SK-N-SH (cell line): ENCODE data around the gene ALDH5A1. TPM values are rescaled to one million over a fixed set of nuclear protein-coding genes. Genes with fewer than 3 reads are reported as not detected.

Experiments
- CTCF ChIA-PET: fragments of 300-600, 350-600 bp; formaldehyde crosslinking; extraction: SDS; loops from one replicate; lab custom pipeline; 2021; lab: Yijun Ruan, JAX
- POLR2A ChIA-PET: fragments of 350-600 bp; sonication (Branson Sonifier 250); formaldehyde crosslinking; extraction: SDS; loops from one replicate; lab custom pipeline; 2020; ENCODE audit warnings: antibody characterized with exemption, inconsistent platforms; lab: Yijun Ruan, JAX
- DNase-seq: peaks from one replicate; pipeline ENCODE4 v3.0.0; 2012
- H2AFZ ChIP-seq: fragments of 200-600 bp; sonication (generic); 2 replicates; pipeline ENCODE4 v1.8.1; 2016; ENCODE audit warnings: antibody characterized with exemption, mild to moderate bottlenecking, low read depth
- H3F3A ChIP-seq: fragments of 200-600 bp; sonication (generic); replicated peaks from 2 replicates; pipeline ENCODE3; 2016; ENCODE audit warnings: antibody characterized with exemption, mild to moderate bottlenecking; ENCODE audit not compliant: insufficient read depth
- H3K27ac ChIP-seq, 2 experiments: fragments of 200-500 bp in 1 of 2; fragments of 200-600 bp in 1 of 2; sonication (Bioruptor generic) in 1 of 2; sonication (generic), shearing (Covaris generic) in 1 of 2; 2 replicates each; pipeline versions ENCODE4 v1.5.1 to v1.6.1; 2014 to 2016; ENCODE audit warnings: low read depth in 2 of 2, inconsistent platforms in 1 of 2, low read length in 1 of 2, mild to moderate bottlenecking in 1 of 2, mixed read lengths in 1 of 2
- H3K27me3 ChIP-seq: fragments of 200-600 bp; sonication (generic), shearing (Covaris generic); 2 replicates; pipeline ENCODE4 v1.6.1; 2016; ENCODE audit warnings: mixed run types; ENCODE audit not compliant: insufficient read depth
- H3K36me3 ChIP-seq, 2 experiments: fragments of 200-500 bp in 1 of 2; fragments of 200-600 bp in 1 of 2; sonication (Bioruptor generic) in 1 of 2; sonication (generic) in 1 of 2; replicated peaks in 1 of 2; 2 replicates each; pipeline versions ENCODE3 to v1.5.1; 2014 to 2016; ENCODE audit warnings: low read length in 1 of 2, mild to moderate bottlenecking in 1 of 2; ENCODE audit not compliant: insufficient read depth in 2 of 2, control insufficient read depth in 1 of 2
- H3K4me1 ChIP-seq, 2 experiments: fragments of 200-500 bp in 1 of 2; fragments of 200-600 bp in 1 of 2; sonication (Bioruptor generic) in 1 of 2; sonication (generic), shearing (Covaris generic) in 1 of 2; 2 replicates each; pipeline versions ENCODE4 v1.5.1 to v1.6.1; 2014 to 2016; ENCODE audit warnings: low read depth in 1 of 2, low read length in 1 of 2, mixed run types in 1 of 2; ENCODE audit not compliant: insufficient read depth in 2 of 2, control insufficient read depth in 1 of 2
- H3K4me2 ChIP-seq: fragments of 200-600 bp; sonication (generic), shearing (Covaris generic); 2 replicates; pipeline ENCODE4 v1.6.1; 2017; ENCODE audit warnings: mixed run types
- H3K4me3 ChIP-seq, 2 experiments: fragments of 200-500 bp in 1 of 2; fragments of 200-600 bp in 1 of 2; sonication (Bioruptor generic) in 1 of 2; sonication (generic), shearing (Covaris generic) in 1 of 2; 2 replicates each; pipeline versions ENCODE4 v1.5.1 to v1.8.1; 2014 to 2016; ENCODE audit warnings: low read depth in 2 of 2, inconsistent platforms in 1 of 2, low read length in 1 of 2, mild to moderate bottlenecking in 1 of 2, mixed read lengths in 1 of 2, moderate library complexity in 1 of 2
- H3K79me2 ChIP-seq: fragments of 200-600 bp; sonication (generic); 2 replicates; pipeline ENCODE4 v1.8.1; 2017; ENCODE audit warnings: mild to moderate bottlenecking; ENCODE audit not compliant: insufficient read depth
- H3K9ac ChIP-seq: fragments of 200-600 bp; sonication (generic); 2 replicates; pipeline ENCODE4 v1.6.1; 2017; ENCODE audit warnings: mixed run types
- H3K9me2 ChIP-seq: fragments of 200-600 bp; sonication (generic); 2 replicates; pipeline ENCODE4 v1.6.1; 2017; ENCODE audit warnings: mixed run types
- H3K9me3 ChIP-seq: fragments of 200-600 bp; sonication (generic); 2 replicates; pipeline ENCODE4 v1.6.1; 2017; ENCODE audit warnings: mixed run types, mild to moderate bottlenecking, moderate library complexity
- H4K20me1 ChIP-seq: fragments of 200-600 bp; sonication (generic); 2 replicates; pipeline ENCODE4 v1.6.1; 2017; ENCODE audit warnings: mild to moderate bottlenecking, mixed run types; ENCODE audit not compliant: insufficient read depth
- ELF1 ChIP-seq: IDR thresholded peaks from 2 replicates; pipeline ENCODE4 v1.4.0; 2012
- EZH2phosphoT487 ChIP-seq: fragments of 200-600 bp; sonication (generic); IDR thresholded peaks from 2 replicates; pipeline ENCODE4 v1.6.1; 2017; ENCODE audit warnings: low read depth, mixed run types, mild to moderate bottlenecking, antibody characterized with exemption, moderate library complexity, borderline replicate concordance
- IRF3 ChIP-seq: fragments of 150-350 bp; IDR thresholded peaks from 2 replicates; pipeline ENCODE4 v1.6.1; 2016; ENCODE audit warnings: mild to moderate bottlenecking, low read depth, low read length
- JUND ChIP-seq: IDR thresholded peaks from 2 replicates; pipeline ENCODE4 v1.4.0; 2012
- MAX ChIP-seq: IDR thresholded peaks from 2 replicates; pipeline ENCODE4 v1.4.0; 2012; ENCODE audit warnings: low read depth
- MXI1 ChIP-seq: IDR thresholded peaks from 2 replicates; pipeline ENCODE4 v1.6.1; 2012; ENCODE audit warnings: mild to moderate bottlenecking, low read depth, low read length, improper control_type of control experiment
- NRF1 ChIP-seq: IDR thresholded peaks from 2 replicates; pipeline ENCODE4 v1.6.1; 2012; ENCODE audit warnings: low read depth, mild to moderate bottlenecking, low read length
- PBX3 ChIP-seq: IDR thresholded peaks from 2 replicates; pipeline ENCODE4; 2012
- POLR2AphosphoS5 ChIP-seq: IDR thresholded peaks from 2 replicates; pipeline ENCODE4 v1.6.1; 2012; ENCODE audit warnings: low read depth, low read length
- RAD21 ChIP-seq: IDR thresholded peaks from 2 replicates; pipeline ENCODE4 v1.6.1; 2012; ENCODE audit warnings: mild to moderate bottlenecking, low read length
- REST ChIP-seq: IDR thresholded peaks from 2 replicates; pipeline ENCODE4 v1.6.1; 2012; ENCODE audit warnings: mild to moderate bottlenecking, low read depth, low read length, moderate library complexity
- SIN3A ChIP-seq: IDR thresholded peaks from 2 replicates; pipeline ENCODE4 v1.6.1; 2012; ENCODE audit warnings: low read depth, mild to moderate bottlenecking, low read length, moderate library complexity, borderline replicate concordance
- TCF12 ChIP-seq: IDR thresholded peaks from 2 replicates; pipeline ENCODE4 v1.4.0; 2012
- USF1 ChIP-seq: IDR thresholded peaks from 2 replicates; pipeline ENCODE4 v1.4.0; 2012; ENCODE audit warnings: low read depth, borderline replicate concordance
- YY1 ChIP-seq: IDR thresholded peaks from 2 replicates; pipeline ENCODE4 v1.4.0; 2012; ENCODE audit warnings: low read depth, mild to moderate bottlenecking
- WGBS: methylation state at CpG from one replicate; pipeline ENCODE4 v1.1.6; 2017; ENCODE audit warnings: low lambda C conversion rate; 5-methylcytosine and 5-hydroxymethylcytosine counted together
- polyA plus RNA-seq, 3 experiments: library from polyadenylated mRNA; depleted of rRNA; stranded (reverse); fragments of >200 nt; gene quantifications; 2 replicates each; pipeline ENCODE4 v1.2.3, GENCODE V29; 2012

ALDH5A1 gene
- polyA plus RNA-seq, 1 of the 3 experiments (the other 2 are of a cell fraction) = 3.0 TPM

- CTCF ChIA-PET = interaction anchor here (1.3 to 1.5 kb wide), 2 partner anchors 27 to 29 kb away, joined by 3 to 5 read pairs; no protein-coding TSS in a partner anchor
- no peak for DNase-seq
Observed at GRCh38 chr6:24554474-24554873, 59.7 kb downstream of the ALDH5A1 start.

GRCh38 chr6:24558516-24558915 lies 63.7 kb downstream of the ALDH5A1 start:
- H3K9me2 ChIP-seq = no peaks in the 10 kb centered on the region
- no peaks in the 10 kb centered on the region for H3K27me3 ChIP-seq
- H3K79me2 ChIP-seq = no peaks in the 10 kb centered on the region
- TF ChIP-seq POLR2AphosphoS5 = no peak
- no peak for TF ChIP-seq MXI1
- no peak for TF ChIP-seq ELF1
- no peak for TF ChIP-seq NRF1
- TF ChIP-seq EZH2phosphoT487 = no peak
- TF ChIP-seq PBX3 = no peak
- no peak for TF ChIP-seq JUND
- no peak for TF ChIP-seq YY1
- no peak for TF ChIP-seq REST
- TF ChIP-seq SIN3A = no peak
- no peak for TF ChIP-seq IRF3
- TF ChIP-seq USF1 = no peak
- H3K36me3 ChIP-seq = no peaks in the 10 kb centered on the region
- H3K4me2 ChIP-seq = no peak overlapping the region
- H3K27ac ChIP-seq = no peak overlapping the region
- no peaks in the 10 kb centered on the region for H3K4me1 ChIP-seq
- H3K4me3 ChIP-seq = no peak overlapping the region
- DNase-seq = no peak
- H3F3A ChIP-seq = no peaks in the 10 kb centered on the region
- no peak overlapping the region for H3K9ac ChIP-seq
- H2AFZ ChIP-seq = no peak overlapping the region
- no peaks in the 10 kb centered on the region for H4K20me1 ChIP-seq
- H3K9me3 ChIP-seq = no peaks in the 10 kb centered on the region
- CTCF ChIA-PET = interaction anchor here (1.2 to 2.0 kb wide), 2 partner anchors 23 to 297 kb away, joined by 3 to 4 read pairs; no protein-coding TSS in a partner anchor
- POLR2A ChIA-PET = no interaction called here

More at GRCh38 chr6:24554474-24554873, 59.7 kb downstream of the ALDH5A1 start:
- 96% methylated on average over 1 of the region's 1 CpG for WGBS
- Histone ChIP-seq H2AFZ (no peak overlapping the region), H3F3A (no peaks in the 10 kb centered on the region), H3K4me2 (no peak overlapping the region), H3K79me2 (no peaks in the 10 kb centered on the region), H3K4me1 (no peaks in the 10 kb centered on the region; a peak in 1 of 4 replicates), H3K27me3 (no peaks in the 10 kb centered on the region), H4K20me1 (no peaks in the 10 kb centered on the region), H3K9me3 (no peaks in the 10 kb centered on the region), H3K27ac (no peak overlapping the region), H3K9ac (no peak overlapping the region), H3K4me3 (no peak overlapping the region), H3K9me2 (no peaks in the 10 kb centered on the region), H3K36me3 (no peaks in the 10 kb centered on the region)
- TF ChIP-seq EZH2phosphoT487 (no peak), USF1 (no peak), TCF12 (no peak), MAX (no peak), IRF3 (no peak), RAD21 (no peak)
- POLR2A ChIA-PET = no interaction called here
